Vagina (tissue), 2 donors: ENCODE results near the gene TAS2R4.

Experiments
- CTCF ChIP-seq, 3 experiments: fragments of 450-650 bp in 2 of 3; fragments of 200-600 bp in 1 of 3; sonication (generic) in 1 of 3; IDR thresholded peaks; one replicate each; pipeline ENCODE4 v1.5.1; 2017 to 2019; ENCODE audit warnings: antibody characterized with exemption in 3 of 3, mild to moderate bottlenecking in 2 of 3, moderate library complexity in 2 of 3
- POLR2A ChIP-seq, 2 donors: fragments of 450-650 bp; IDR thresholded peaks; one replicate each; pipeline ENCODE4 v1.6.1; 2017; ENCODE audit warnings: antibody characterized with exemption in 2 of 2, mild to moderate bottlenecking in 2 of 2, moderate library complexity in 2 of 2

- TF ChIP-seq POLR2A (IDR thresholded peaks at IDR 0.05) (no peak), CTCF (IDR thresholded peaks at IDR 0.05) (no peak)
These were observed 34.2 kb upstream of the TAS2R4 start for GRCh38 chr7:141742229-141742628.
